Measurements from ENCODE around the gene NELFA. TPM values are rescaled to one million over a fixed set of nuclear protein-coding genes. Genes with fewer than 3 reads are reported as not detected.

Gene NELFA
- total and polyA plus RNA-seq, 2 of the 4 experiments (the other 2 are of a cell fraction) = 4.3 to 21.9 TPM

DNA sequence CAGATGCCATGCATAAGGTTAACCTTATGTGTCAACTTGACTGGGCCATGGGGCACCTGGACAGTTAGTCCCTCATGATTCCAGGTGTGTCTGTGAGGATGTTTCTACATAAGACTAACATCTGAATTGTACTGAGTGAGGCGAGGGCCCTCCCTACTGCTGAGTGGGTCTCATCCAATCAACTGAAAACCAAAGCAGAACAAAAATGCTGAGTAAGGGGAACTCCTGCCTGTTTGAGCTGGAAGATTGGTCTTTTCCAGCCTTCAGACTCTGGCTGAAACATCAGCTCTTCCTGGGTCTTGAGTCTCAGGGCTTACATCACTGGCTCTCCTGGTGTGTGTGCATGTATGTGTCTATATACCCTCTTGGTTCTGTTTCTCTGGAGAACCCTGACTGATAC lies 13.8 kb downstream of the NELFA start:
- Histone ChIP-seq H3K79me1 (ENCODE audit: low read depth in 1 of 2, low read length in 2 of 2) (peaks cover 35 to 57% of the 10 kb centered on the region in 2 experiments), H3K56ac (ENCODE audit: extremely low read depth, insufficient read depth, low read length) (no peak overlapping the region), H4K20me1 (ENCODE audit: insufficient read depth, low read length) (peaks cover 26% of the 10 kb centered on the region; the same call in 1 of the 2 replicates), H3K14ac (replicated peaks; ENCODE audit: low read depth, low read length) (no peak overlapping the region), H3K18ac (ENCODE audit: low read depth, low read length) (no peak overlapping the region), H3K4me2 (ENCODE audit: low read depth, low read length) (no peak overlapping the region), H2AK5ac (ENCODE audit: low read depth, low read length) (no peak overlapping the region), H3K27ac (ENCODE audit: insufficient read depth, low read length) (no peak overlapping the region), H2BK20ac (ENCODE audit: low read depth, low read length) (no peak overlapping the region), H3K23ac (ENCODE audit: low read depth, low read length) (no peak overlapping the region), H2AFZ (replicated peaks; ENCODE audit: low read length, poor library complexity) (no peak overlapping the region), H2BK120ac (ENCODE audit: low read depth, low read length) (no peak overlapping the region), H3K9me3 (ENCODE audit: control insufficient read depth, insufficient read depth, low read length) (peaks cover 5% of the 10 kb centered on the region), H3K4me1 (ENCODE audit: control insufficient read depth, insufficient read depth, low read length) (no peaks in the 10 kb centered on the region), H2BK5ac (ENCODE audit: low read depth, low read length, poor library complexity, severe bottlenecking) (no peak overlapping the region), H3K4me3 (ENCODE audit: insufficient read depth, low read depth, low read length) (no peak overlapping the region), H3K9me1 (ENCODE audit: insufficient read depth, low read length) (peaks cover 15% of the 10 kb centered on the region), H2BK15ac (ENCODE audit: low read depth, low read length) (no peak overlapping the region), H4K91ac (ENCODE audit: insufficient read depth, low read depth, low read length) (no peak overlapping the region), H3K27me3 (ENCODE audit: control insufficient read depth, insufficient read depth, low read length) (no peaks in the 10 kb centered on the region), H4K5ac (ENCODE audit: low read depth, low read length) (no peak overlapping the region), H2AK9ac (replicated peaks; ENCODE audit: low read depth, low read length, poor library complexity) (no peak overlapping the region), H3K36me3 (ENCODE audit: control insufficient read depth, insufficient read depth, low read length) (peaks cover 6% of the 10 kb centered on the region), H3K4ac (ENCODE audit: low read depth, low read length) (no peak overlapping the region), H3K9ac (ENCODE audit: low read depth, low read length) (no peak overlapping the region), H4K8ac (ENCODE audit: low read depth in 2 of 2, low read length in 2 of 2) (no peak overlapping the region)
- no peak for TF ChIP-seq RCOR1 (IDR thresholded peaks at IDR 0.05; ENCODE audit: insufficient replicate concordance, low read length)
- no peak for TF ChIP-seq FOS (IDR thresholded peaks at IDR 0.05; ENCODE audit: low read depth, low read length)
- TF ChIP-seq CEBPB (IDR thresholded peaks at IDR 0.05; ENCODE audit: low read depth, low read length) = no peak
- TF ChIP-seq, protein P1, sequence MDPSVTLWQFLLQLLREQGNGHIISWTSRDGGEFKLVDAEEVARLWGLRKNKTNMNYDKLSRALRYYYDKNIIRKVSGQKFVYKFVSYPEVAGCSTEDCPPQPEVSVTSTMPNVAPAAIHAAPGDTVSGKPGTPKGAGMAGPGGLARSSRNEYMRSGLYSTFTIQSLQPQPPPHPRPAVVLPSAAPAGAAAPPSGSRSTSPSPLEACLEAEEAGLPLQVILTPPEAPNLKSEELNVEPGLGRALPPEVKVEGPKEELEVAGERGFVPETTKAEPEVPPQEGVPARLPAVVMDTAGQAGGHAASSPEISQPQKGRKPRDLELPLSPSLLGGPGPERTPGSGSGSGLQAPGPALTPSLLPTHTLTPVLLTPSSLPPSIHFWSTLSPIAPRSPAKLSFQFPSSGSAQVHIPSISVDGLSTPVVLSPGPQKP (IDR thresholded peaks at IDR 0.05; ENCODE audit: borderline replicate concordance, low read depth, low read length) = no peak
- TF ChIP-seq MAFK (IDR thresholded peaks at IDR 0.05; ENCODE audit: low read depth, low read length) = peak; percentile 98
- no peak for TF ChIP-seq CHD1 (IDR thresholded peaks at IDR 0.05; ENCODE audit: low read depth, low read length)
- TF ChIP-seq POLR2A (IDR thresholded peaks at IDR 0.05; ENCODE audit: low read depth, low read length) = no peak
- TF ChIP-seq RFX5 (IDR thresholded peaks at IDR 0.05; ENCODE audit: low read depth, low read length) = no peak
- ATAC-seq (ENCODE audit: low read depth) (no peak), DNase-seq (no peak)
- ChIA-PET CTCF (interaction anchor here (0.8 kb wide), 1 partner anchor 55 kb away, joined by 12 read pairs; no protein-coding TSS in a partner anchor), POLR2A (ENCODE audit: unreplicated experiment) (interaction anchor here (0.6 kb wide), 1 partner anchor 251 kb away, joined by 3 read pairs; no protein-coding TSS in a partner anchor)
- dilution Hi-C loops (cut with HindIII; ENCODE audit: low sequenced_read_pairs, unreplicated experiment) = no loop called here
- intact Hi-C loops (cut with micrococcal nuclease) = no loop called here
- in situ Hi-C loops (cut with MboI; ENCODE audit: low sequenced_read_pairs) = no loop called here
- no CpG with 5 or more reads among the region's 1 CpG for WGBS, 2 experiments (ENCODE audit: extremely low coverage in 2 of 2, insufficient read length in 1 of 2)
- BruUV-seq (replicated peaks) = no TSS peak
